ENCODE data around the gene PAM.

DNA sequence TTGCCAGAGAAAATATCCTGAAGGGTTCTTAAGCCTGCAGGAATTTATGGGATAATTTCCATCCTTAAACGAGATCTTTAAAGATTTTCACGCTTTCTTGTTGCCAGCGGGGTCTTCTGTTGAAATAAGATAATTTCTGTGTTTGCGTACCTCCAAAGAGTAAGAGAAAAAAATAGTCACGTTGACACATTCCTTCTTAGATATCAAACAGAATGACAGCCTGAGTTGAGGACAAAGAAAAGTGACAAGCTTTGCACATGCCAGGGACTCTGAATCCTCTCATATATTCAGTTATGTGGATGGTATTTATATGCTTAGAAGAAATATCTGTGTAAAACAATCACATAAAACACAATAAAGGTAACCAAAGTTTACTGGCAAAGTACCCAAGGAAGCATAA lies 21.6 kb upstream of the PAM start:
- TF ChIP-seq, protein P1, sequence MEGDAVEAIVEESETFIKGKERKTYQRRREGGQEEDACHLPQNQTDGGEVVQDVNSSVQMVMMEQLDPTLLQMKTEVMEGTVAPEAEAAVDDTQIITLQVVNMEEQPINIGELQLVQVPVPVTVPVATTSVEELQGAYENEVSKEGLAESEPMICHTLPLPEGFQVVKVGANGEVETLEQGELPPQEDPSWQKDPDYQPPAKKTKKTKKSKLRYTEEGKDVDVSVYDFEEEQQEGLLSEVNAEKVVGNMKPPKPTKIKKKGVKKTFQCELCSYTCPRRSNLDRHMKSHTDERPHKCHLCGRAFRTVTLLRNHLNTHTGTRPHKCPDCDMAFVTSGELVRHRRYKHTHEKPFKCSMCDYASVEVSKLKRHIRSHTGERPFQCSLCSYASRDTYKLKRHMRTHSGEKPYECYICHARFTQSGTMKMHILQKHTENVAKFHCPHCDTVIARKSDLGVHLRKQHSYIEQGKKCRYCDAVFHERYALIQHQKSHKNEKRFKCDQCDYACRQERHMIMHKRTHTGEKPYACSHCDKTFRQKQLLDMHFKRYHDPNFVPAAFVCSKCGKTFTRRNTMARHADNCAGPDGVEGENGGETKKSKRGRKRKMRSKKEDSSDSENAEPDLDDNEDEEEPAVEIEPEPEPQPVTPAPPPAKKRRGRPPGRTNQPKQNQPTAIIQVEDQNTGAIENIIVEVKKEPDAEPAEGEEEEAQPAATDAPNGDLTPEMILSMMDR (conservative IDR thresholded peaks at IDR 0.05; ENCODE audit: low read length), result no peak
- TF ChIP-seq EZH2phosphoT487 (IDR thresholded peaks at IDR 0.05; ENCODE audit: borderline replicate concordance, low read depth, low read length), result no peak

Measured in OCI-LY7 (cell line).